A549 (cell line): ENCODE results near the gene EVPL.

Experiments used
- EHMT2 ChIP-seq: fragments of 200-600 bp; sonication (generic); IDR thresholded peaks from 2 replicates; pipeline ENCODE4 v1.6.1; 2016; ENCODE audit warnings: antibody characterized with exemption, low read depth, mild to moderate bottlenecking, moderate library complexity
- EP300 ChIP-seq, 2 experiments: fragments of >200 bp; sonication (Bioruptor Twin); formaldehyde crosslinking; IDR thresholded peaks; 2 replicates in 1 of 2; 3 replicates in 1 of 2; pipeline ENCODE4 v1.6.1; 2016 to 2017
- POLR2A ChIP-seq: IDR thresholded peaks from 2 replicates; pipeline ENCODE4 v1.6.1; 2012; ENCODE audit warnings: mild to moderate bottlenecking, low read length
- RFX5 ChIP-seq: fragments of 450-650 bp; IDR thresholded peaks from 2 replicates; pipeline ENCODE4 v1.7.1; 2014; ENCODE audit warnings: antibody characterized with exemption, mild to moderate bottlenecking, moderate library complexity
- SREBF2 ChIP-seq: fragments of 450-650 bp; IDR thresholded peaks from 2 replicates; pipeline ENCODE4 v1.6.1; 2014; ENCODE audit warnings: mild to moderate bottlenecking, moderate library complexity
- TF ChIP-seq, protein P1 (sequence below): fragments of >200 bp; sonication (Bioruptor Twin); formaldehyde crosslinking; IDR thresholded peaks from 3 replicates; pipeline ENCODE4 v1.5.1; 2016

DNA sequence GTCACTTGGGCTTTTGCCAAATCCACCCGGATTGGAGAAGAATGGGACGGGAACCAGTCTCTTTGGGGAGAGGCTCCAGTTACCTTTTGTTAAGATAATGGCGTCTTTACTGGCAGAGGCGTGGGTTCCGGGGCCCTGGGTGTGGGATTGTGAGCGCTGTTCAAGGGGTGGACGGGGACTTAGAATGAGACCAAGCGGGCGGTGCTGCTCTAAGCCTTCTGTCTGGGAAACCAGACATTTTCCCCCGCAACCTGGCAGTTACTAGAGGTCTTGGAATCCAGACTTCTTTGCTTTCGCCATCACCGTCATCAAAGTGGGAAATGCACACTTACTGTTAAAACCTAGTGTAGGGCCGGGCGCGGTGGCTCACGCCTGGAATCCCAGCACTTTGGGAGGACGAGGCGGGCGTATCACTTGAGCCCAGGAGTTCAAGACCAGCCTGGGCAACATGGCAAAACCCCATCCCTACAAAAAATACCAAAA, 47.4 kb downstream of the EVPL start:
- no peak for TF ChIP-seq POLR2A
- TF ChIP-seq, protein P1, sequence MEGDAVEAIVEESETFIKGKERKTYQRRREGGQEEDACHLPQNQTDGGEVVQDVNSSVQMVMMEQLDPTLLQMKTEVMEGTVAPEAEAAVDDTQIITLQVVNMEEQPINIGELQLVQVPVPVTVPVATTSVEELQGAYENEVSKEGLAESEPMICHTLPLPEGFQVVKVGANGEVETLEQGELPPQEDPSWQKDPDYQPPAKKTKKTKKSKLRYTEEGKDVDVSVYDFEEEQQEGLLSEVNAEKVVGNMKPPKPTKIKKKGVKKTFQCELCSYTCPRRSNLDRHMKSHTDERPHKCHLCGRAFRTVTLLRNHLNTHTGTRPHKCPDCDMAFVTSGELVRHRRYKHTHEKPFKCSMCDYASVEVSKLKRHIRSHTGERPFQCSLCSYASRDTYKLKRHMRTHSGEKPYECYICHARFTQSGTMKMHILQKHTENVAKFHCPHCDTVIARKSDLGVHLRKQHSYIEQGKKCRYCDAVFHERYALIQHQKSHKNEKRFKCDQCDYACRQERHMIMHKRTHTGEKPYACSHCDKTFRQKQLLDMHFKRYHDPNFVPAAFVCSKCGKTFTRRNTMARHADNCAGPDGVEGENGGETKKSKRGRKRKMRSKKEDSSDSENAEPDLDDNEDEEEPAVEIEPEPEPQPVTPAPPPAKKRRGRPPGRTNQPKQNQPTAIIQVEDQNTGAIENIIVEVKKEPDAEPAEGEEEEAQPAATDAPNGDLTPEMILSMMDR, result no peak
- TF ChIP-seq SREBF2, result no peak
- TF ChIP-seq EHMT2, result no peak
- no peak for TF ChIP-seq RFX5
- TF ChIP-seq EP300 (IDR thresholded peaks at IDR 0.05), result no peak
